Loucy (cell line): ENCODE results near the gene CPEB3.

ENCODE experiments used
- H2AFZ ChIP-seq: fragments of 200-600 bp; sonication (generic); 2 replicates; pipeline ENCODE4 v1.6.0; 2016; ENCODE audit warnings: antibody characterized with exemption, mild to moderate bottlenecking, low read length, moderate library complexity
- H3F3A ChIP-seq: fragments of 200-600 bp; 2 replicates; pipeline ENCODE4 v1.6.0; 2016; ENCODE audit warnings: antibody characterized with exemption, low read depth, mild to moderate bottlenecking
- H3K27me3 ChIP-seq: fragments of 200-600 bp; sonication (generic); 2 replicates; pipeline ENCODE4 v1.6.1; 2014; ENCODE audit warnings: low read length, mild to moderate bottlenecking; ENCODE audit not compliant: insufficient read depth, poor library complexity, severe bottlenecking
- H3K36me3 ChIP-seq: fragments of 200-600 bp; sonication (generic); 2 replicates; pipeline ENCODE4 v1.6.1; 2016; ENCODE audit warnings: low read length; ENCODE audit not compliant: insufficient read depth
- H3K4me1 ChIP-seq: fragments of 200-600 bp; sonication (generic); 2 replicates; pipeline ENCODE4 v1.5.1; 2014; ENCODE audit warnings: low read length, mild to moderate bottlenecking; ENCODE audit not compliant: insufficient read depth, poor library complexity, severe bottlenecking
- H3K4me2 ChIP-seq: fragments of 200-600 bp; sonication (generic); 2 replicates; pipeline ENCODE4 v1.6.0; 2014; ENCODE audit warnings: antibody characterized with exemption, low read length, low read depth, mild to moderate bottlenecking; ENCODE audit not compliant: poor library complexity, severe bottlenecking
- H3K4me3 ChIP-seq: fragments of 200-600 bp; sonication (generic); 2 replicates; pipeline ENCODE4 v1.5.1; 2014; ENCODE audit warnings: low read length, mild to moderate bottlenecking, mixed read lengths; ENCODE audit not compliant: poor library complexity, severe bottlenecking
- H3K79me2 ChIP-seq: fragments of 200-600 bp; sonication (generic); 2 replicates; pipeline ENCODE4 v1.6.1; 2014; ENCODE audit warnings: low read length; ENCODE audit not compliant: insufficient read depth
- H3K9ac ChIP-seq: fragments of 200-600 bp; sonication (generic); 2 replicates; pipeline ENCODE4 v1.6.0; 2014; ENCODE audit warnings: mild to moderate bottlenecking, low read depth, low read length, moderate library complexity; ENCODE audit not compliant: poor library complexity, severe bottlenecking
- H3K9me2 ChIP-seq: fragments of 200-600 bp; sonication (generic); replicated peaks from 2 replicates; pipeline ENCODE4 v1.6.1; 2016; ENCODE audit warnings: low read depth, low read length, mixed read lengths
- H3K9me3 ChIP-seq: fragments of 200-600 bp; sonication (generic); 2 replicates; pipeline ENCODE4 v1.6.1; 2014; ENCODE audit warnings: mild to moderate bottlenecking, antibody characterized with exemption, low read length, low read depth; ENCODE audit not compliant: insufficient read depth
- H4K20me1 ChIP-seq: fragments of 200-600 bp; sonication (generic); 2 replicates; pipeline ENCODE4 v1.6.0; 2014; ENCODE audit warnings: antibody characterized with exemption, low read length, mild to moderate bottlenecking; ENCODE audit not compliant: insufficient read depth, poor library complexity, severe bottlenecking
- EZH2phosphoT487 ChIP-seq: fragments of 200-600 bp; IDR thresholded peaks from 2 replicates; pipeline ENCODE4 v1.6.1; 2018; ENCODE audit warnings: antibody characterized with exemption, mild to moderate bottlenecking, moderate library complexity, borderline replicate concordance
- TF ChIP-seq, protein P1 (sequence below): fragments of 200-600 bp; sonication (generic); conservative IDR thresholded peaks from 2 replicates; pipeline ENCODE4 v1.5.1; 2014; ENCODE audit warnings: mild to moderate bottlenecking, antibody characterized with exemption, low read length

CPEB3 gene

DNA sequence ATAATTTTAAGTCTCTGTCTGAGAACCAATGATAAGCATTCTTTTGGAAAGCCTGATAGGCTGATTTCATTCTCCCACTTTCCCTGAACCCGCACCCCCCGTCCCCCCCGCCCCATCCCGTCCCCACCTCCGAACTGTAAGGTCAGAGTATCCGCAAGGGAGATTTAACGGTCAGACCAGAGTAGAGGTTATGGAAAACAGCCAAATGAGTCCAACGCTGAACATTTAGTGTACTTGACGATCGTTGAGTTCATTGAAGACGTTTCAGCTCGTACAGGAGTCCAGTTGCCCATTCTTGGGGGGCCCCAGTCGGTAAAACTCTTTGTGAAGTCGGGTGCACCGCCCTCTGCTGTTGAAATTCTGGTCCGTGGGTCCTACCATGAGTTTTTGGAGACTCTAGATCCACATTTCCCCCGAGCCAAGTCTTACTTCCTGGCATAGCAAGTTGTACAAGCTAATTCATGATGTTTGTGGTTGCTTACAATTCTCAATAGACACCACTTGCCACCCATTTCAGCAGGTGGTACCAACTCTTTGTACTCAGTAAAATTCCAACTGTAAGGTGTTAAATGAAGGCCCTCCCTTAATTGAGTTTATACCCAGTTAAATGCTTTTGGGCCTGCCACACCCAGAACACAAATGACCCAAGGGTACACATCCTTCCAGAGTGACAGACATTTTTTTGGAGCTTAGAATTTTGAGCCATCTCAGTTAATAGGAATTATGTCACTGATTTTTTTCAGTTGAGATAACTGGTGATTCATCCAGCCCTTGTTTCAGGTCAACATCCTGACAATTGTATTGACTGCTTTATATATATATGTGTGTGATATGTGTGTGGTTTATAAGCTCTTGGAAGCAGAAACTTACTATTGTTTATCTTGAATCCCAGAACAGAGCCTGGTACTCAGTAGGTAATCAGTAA is 1.3 kb upstream of the CPEB3 start:
- Histone ChIP-seq H3K4me3 (peak overlapping the region; percentile 92), H3K9me3 (no peaks in the 10 kb centered on the region), H3K9me2 (no peaks in the 10 kb centered on the region), H3K9ac (peak overlapping the region; percentile 99), H2AFZ (no peak overlapping the region; the same call in 1 of the 2 replicates), H3F3A (0 out of 2 replicates have a peak, but pooled peaks cover 3% of the 10 kb centered on the region), H3K79me2 (peaks cover 84% of the 10 kb centered on the region), H3K36me3 (no peaks in the 10 kb centered on the region), H3K27me3 (peaks cover 5% of the 10 kb centered on the region), H3K4me2 (peak overlapping the region; percentile 86), H3K4me1 (peaks cover 48% of the 10 kb centered on the region), H4K20me1 (peaks cover 57% of the 10 kb centered on the region)
- TF ChIP-seq EZH2phosphoT487, result no peak
- TF ChIP-seq, protein P1, sequence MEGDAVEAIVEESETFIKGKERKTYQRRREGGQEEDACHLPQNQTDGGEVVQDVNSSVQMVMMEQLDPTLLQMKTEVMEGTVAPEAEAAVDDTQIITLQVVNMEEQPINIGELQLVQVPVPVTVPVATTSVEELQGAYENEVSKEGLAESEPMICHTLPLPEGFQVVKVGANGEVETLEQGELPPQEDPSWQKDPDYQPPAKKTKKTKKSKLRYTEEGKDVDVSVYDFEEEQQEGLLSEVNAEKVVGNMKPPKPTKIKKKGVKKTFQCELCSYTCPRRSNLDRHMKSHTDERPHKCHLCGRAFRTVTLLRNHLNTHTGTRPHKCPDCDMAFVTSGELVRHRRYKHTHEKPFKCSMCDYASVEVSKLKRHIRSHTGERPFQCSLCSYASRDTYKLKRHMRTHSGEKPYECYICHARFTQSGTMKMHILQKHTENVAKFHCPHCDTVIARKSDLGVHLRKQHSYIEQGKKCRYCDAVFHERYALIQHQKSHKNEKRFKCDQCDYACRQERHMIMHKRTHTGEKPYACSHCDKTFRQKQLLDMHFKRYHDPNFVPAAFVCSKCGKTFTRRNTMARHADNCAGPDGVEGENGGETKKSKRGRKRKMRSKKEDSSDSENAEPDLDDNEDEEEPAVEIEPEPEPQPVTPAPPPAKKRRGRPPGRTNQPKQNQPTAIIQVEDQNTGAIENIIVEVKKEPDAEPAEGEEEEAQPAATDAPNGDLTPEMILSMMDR, result peak; percentile 73

DNA sequence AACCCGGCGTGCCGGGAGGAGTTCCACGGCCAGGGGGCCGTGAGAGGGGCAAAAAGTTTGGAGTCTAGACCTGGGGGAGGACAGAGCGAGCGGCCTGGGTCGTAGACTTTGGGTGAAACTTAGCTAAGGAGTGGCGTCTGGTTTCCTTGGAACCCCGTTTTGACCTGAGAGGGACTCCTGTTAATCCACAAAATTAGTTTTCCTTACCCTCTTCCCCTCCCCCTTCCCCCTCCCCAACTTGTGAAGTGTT is 663 bp upstream of the CPEB3 start:
- Histone ChIP-seq H3F3A (0 out of 2 replicates have a peak, but pooled peaks cover 3% of the 10 kb centered on the region), H3K4me3 (peak overlapping the region; percentile 92), H3K4me1 (peaks cover 47% of the 10 kb centered on the region), H2AFZ (peak overlapping the region; percentile 98), H3K79me2 (peaks cover 78% of the 10 kb centered on the region), H3K9me2 (no peaks in the 10 kb centered on the region), H3K9ac (peak overlapping the region; percentile 99), H3K36me3 (no peaks in the 10 kb centered on the region), H3K27me3 (peaks cover 5% of the 10 kb centered on the region), H3K9me3 (no peaks in the 10 kb centered on the region), H4K20me1 (peaks cover 51% of the 10 kb centered on the region), H3K4me2 (peak overlapping the region; percentile 86)
- TF ChIP-seq EZH2phosphoT487, result no peak
- TF ChIP-seq, protein P1, result no peak

DNA sequence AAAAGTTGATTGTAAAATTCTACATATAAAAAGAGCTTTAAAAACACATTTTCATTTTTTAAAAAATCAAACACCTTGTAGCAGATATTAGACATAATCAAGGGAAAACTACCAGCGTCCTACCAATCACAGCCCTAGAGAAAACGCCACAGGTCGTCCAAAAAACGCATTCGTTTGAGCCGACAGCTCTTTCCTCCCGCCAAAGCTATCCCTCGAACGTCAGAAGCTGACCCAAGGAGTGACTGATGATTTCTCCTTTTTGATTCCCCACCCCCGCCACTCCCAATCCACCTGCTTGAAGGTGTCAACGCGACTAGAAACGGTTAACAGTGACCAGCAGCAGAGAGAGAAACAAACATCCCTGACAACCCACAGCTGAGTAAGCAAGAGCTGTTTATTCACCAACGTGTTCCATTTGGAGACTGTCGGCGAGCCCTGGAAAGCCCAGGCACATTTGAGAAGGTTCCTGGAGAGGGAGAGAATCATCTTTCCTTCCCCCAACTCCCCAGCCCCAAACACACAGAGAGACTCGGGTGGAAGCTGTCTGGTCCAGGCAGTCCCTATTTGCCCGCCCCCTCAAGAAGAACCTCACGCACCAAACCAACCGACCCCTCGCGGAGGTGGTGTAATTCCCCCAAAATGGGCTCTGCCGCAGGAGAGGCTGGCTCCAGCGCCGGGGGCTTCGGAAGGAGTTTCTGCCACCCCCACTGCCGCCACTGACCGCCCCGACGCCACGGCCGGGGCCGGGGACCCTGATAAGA is 622 bp downstream of the CPEB3 start:
- Histone ChIP-seq H3F3A (0 out of 2 replicates have a peak, but pooled peaks cover 3% of the 10 kb centered on the region), H3K4me1 (peaks cover 42% of the 10 kb centered on the region), H3K4me2 (peak overlapping the region; percentile 75), H3K27me3 (peaks cover 5% of the 10 kb centered on the region), H3K9me3 (no peaks in the 10 kb centered on the region), H3K36me3 (no peaks in the 10 kb centered on the region), H3K9ac (peak overlapping the region; percentile 99), H3K4me3 (peak overlapping the region; percentile 92), H3K79me2 (peaks cover 65% of the 10 kb centered on the region), H4K20me1 (peaks cover 38% of the 10 kb centered on the region), H2AFZ (peak overlapping the region; percentile 98), H3K9me2 (no peaks in the 10 kb centered on the region)
- TF ChIP-seq, protein P1, result no peak
- no peak for TF ChIP-seq EZH2phosphoT487
